ENCODE measurements around the gene C22orf42.
"Not testable (repeated sequence)": the region's sequence is repeated elsewhere in the genome, so short reads cannot be mapped to it uniquely, and the experiment has no call there.

The C22orf42 gene

GRCh38 chr22:32165681-32166080, 6.6 kb upstream of the C22orf42 start:
- Mint-ChIP-seq H3K9me3 (no peaks in the 10 kb centered on the region), H3K36me3 (ENCODE audit: low read depth) (no peaks in the 10 kb centered on the region), H3K27ac (no peak overlapping the region), H3K4me1 (peaks cover 5% of the 10 kb centered on the region), H3K27me3 (ENCODE audit: low read depth, poor library complexity) (peaks cover 25% of the 10 kb centered on the region), H3K4me3 (no peak overlapping the region)
- DNase-seq: no peak
- no peak for TF ChIP-seq CTCF (IDR thresholded peaks at IDR 0.05)

- peaks cover 5% of the 10 kb centered on the region for H3K4me1 Mint-ChIP-seq
- H3K36me3 Mint-ChIP-seq (ENCODE audit: low read depth): no peaks in the 10 kb centered on the region
- H3K27ac Mint-ChIP-seq: peak overlapping the region; percentile 60
- no peak overlapping the region for H3K4me3 Mint-ChIP-seq
- peaks cover 14% of the 10 kb centered on the region for H3K27me3 Mint-ChIP-seq (ENCODE audit: low read depth, poor library complexity)
- no peak for TF ChIP-seq CTCF (IDR thresholded peaks at IDR 0.05)
- H3K9me3 Mint-ChIP-seq: no peaks in the 10 kb centered on the region
- DNase-seq: no peak
Measured at GRCh38 chr22:32164075-32164860, 5.2 kb upstream of the C22orf42 start.

GRCh38 chr22:32160411-32160810, 1.3 kb upstream of the C22orf42 start:
- DNase-seq; H3K9me3 Mint-ChIP-seq; H3K36me3 Mint-ChIP-seq (ENCODE audit: low read depth); H3K4me1 Mint-ChIP-seq; H3K27ac Mint-ChIP-seq; H3K4me3 Mint-ChIP-seq; H3K27me3 Mint-ChIP-seq (ENCODE audit: low read depth, poor library complexity): not testable (repeated sequence)

- H3K4me1 Mint-ChIP-seq; H3K36me3 Mint-ChIP-seq (ENCODE audit: low read depth); H3K9me3 Mint-ChIP-seq; DNase-seq; H3K27ac Mint-ChIP-seq; H3K27me3 Mint-ChIP-seq (ENCODE audit: low read depth, poor library complexity); H3K4me3 Mint-ChIP-seq: not testable (repeated sequence)
Measured at GRCh38 chr22:32157632-32158031, 1.5 kb downstream of the C22orf42 start.

- H3K4me1 Mint-ChIP-seq; H3K27me3 Mint-ChIP-seq (ENCODE audit: low read depth, poor library complexity); DNase-seq; H3K4me3 Mint-ChIP-seq; H3K27ac Mint-ChIP-seq; H3K9me3 Mint-ChIP-seq; H3K36me3 Mint-ChIP-seq (ENCODE audit: low read depth): not testable (repeated sequence)
Measured at GRCh38 chr22:32154727-32155126, 4.4 kb downstream of the C22orf42 start.

- not testable (repeated sequence) for H3K4me3 Mint-ChIP-seq
- peaks cover 17% of the 10 kb centered on the region for H3K9me3 Mint-ChIP-seq
Measured at GRCh38 chr22:32151641-32152040, 7.5 kb downstream of the C22orf42 start.

GRCh38 chr22:32150647-32151046, 8.5 kb downstream of the C22orf42 start:
- H3K9me3 Mint-ChIP-seq: peaks cover 17% of the 10 kb centered on the region
- not testable (repeated sequence) for H3K4me1 Mint-ChIP-seq; H3K27ac Mint-ChIP-seq; H3K27me3 Mint-ChIP-seq (ENCODE audit: low read depth, poor library complexity); DNase-seq; H3K36me3 Mint-ChIP-seq (ENCODE audit: low read depth); H3K4me3 Mint-ChIP-seq

More at GRCh38 chr22:32151641-32152040, 7.5 kb downstream of the C22orf42 start:
- not testable (repeated sequence) for H3K36me3 Mint-ChIP-seq (ENCODE audit: low read depth); H3K27me3 Mint-ChIP-seq (ENCODE audit: low read depth, poor library complexity); DNase-seq; H3K27ac Mint-ChIP-seq; H3K4me1 Mint-ChIP-seq

- not testable (repeated sequence) for DNase-seq; H3K4me1 Mint-ChIP-seq; H3K27me3 Mint-ChIP-seq (ENCODE audit: low read depth, poor library complexity); H3K36me3 Mint-ChIP-seq (ENCODE audit: low read depth); H3K27ac Mint-ChIP-seq; H3K4me3 Mint-ChIP-seq
- peaks cover 17% of the 10 kb centered on the region for H3K9me3 Mint-ChIP-seq
Measured at GRCh38 chr22:32148372-32148771, 10.7 kb downstream of the C22orf42 start.

- not testable (repeated sequence) for H3K4me1 Mint-ChIP-seq; H3K27me3 Mint-ChIP-seq (ENCODE audit: low read depth, poor library complexity); H3K4me3 Mint-ChIP-seq; DNase-seq; H3K27ac Mint-ChIP-seq; H3K36me3 Mint-ChIP-seq (ENCODE audit: low read depth)
- peaks cover 17% of the 10 kb centered on the region for H3K9me3 Mint-ChIP-seq
Measured at GRCh38 chr22:32147128-32147527, 12.0 kb downstream of the C22orf42 start.
